GM12872 (cell line): ENCODE measurements around the gene SEMG1.

Experiments used
- TF ChIP-seq, protein P1 (sequence below): IDR thresholded peaks from 3 replicates; pipeline ENCODE4 v1.5.1; 2011; ENCODE audit warnings: low read depth, mild to moderate bottlenecking, low read length, moderate library complexity; ENCODE audit not compliant: insufficient read depth

Gene SEMG1

DNA sequence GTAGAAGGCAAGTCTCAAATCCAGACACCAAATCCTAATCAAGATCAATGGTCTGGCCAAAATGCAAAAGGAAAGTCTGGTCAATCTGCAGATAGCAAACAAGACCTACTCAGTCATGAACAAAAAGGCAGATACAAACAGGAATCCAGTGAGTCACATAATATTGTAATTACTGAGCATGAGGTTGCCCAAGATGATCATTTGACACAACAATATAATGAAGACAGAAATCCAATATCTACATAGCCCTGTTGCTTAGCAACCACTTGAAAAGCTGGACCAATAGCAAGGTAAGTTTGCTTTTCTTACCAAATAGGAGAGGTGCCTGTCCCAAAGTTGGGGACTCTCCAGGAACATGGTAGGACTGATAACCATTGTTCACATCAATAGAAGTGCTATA, 16.3 kb downstream of the SEMG1 start:
- TF ChIP-seq, protein P1, sequence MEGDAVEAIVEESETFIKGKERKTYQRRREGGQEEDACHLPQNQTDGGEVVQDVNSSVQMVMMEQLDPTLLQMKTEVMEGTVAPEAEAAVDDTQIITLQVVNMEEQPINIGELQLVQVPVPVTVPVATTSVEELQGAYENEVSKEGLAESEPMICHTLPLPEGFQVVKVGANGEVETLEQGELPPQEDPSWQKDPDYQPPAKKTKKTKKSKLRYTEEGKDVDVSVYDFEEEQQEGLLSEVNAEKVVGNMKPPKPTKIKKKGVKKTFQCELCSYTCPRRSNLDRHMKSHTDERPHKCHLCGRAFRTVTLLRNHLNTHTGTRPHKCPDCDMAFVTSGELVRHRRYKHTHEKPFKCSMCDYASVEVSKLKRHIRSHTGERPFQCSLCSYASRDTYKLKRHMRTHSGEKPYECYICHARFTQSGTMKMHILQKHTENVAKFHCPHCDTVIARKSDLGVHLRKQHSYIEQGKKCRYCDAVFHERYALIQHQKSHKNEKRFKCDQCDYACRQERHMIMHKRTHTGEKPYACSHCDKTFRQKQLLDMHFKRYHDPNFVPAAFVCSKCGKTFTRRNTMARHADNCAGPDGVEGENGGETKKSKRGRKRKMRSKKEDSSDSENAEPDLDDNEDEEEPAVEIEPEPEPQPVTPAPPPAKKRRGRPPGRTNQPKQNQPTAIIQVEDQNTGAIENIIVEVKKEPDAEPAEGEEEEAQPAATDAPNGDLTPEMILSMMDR, result no peak

DNA sequence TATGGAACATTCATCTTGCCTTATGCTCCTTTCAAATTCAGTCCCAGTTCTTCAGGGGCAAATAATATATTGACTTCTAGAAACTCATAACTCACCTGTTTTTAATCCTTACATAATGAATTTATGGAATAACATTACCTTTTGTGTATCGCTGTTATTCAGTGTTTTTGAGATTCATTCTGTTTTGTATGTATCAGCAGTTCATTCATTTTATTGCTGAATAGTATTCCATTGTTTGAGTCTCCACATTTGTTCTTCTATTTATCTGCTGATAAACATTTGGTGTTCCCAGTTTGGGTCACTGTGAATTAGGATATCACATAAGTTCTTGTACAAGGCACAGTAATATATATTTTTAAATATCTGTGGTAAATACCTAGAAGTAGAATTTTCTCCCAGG, 19.5 kb downstream of the SEMG1 start:
- TF ChIP-seq, protein P1, result no peak

DNA sequence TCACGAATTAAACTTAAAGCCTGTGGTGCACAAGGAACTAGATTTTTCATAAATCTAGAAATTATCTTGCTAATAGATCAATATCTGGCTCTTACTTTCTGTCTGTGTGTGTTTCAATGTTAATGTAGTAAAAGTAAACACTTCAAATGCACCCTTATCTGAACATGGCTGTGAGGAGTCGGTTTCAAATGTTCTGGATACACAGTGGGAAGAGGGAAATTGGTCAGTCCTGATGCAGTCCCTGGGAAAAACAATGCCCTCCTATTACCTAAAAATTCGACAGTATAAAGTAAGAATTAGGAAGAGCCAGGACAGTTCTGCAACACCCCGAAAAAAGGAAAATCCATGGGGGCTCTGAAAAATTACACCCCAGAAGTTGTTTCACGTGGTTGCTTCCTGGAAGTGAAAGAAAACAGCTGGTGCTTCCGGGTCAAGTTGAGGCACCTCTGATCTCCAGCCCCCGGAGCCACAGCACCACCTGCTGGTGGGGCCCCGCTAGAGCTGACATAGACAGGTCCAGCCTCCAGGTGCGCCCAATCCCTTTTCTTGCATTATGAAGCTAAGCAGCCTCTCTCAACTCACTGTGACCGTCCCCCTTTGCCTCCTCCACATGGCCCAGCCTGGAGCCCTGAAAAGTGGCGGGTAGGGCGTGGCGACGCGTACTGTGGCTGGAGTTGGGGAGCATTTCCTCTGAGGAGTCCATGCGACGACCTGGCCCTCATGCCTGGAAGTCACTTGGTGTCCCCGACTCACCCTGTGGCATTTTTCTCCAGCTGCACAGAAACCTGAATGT, 22.6 kb downstream of the SEMG1 start:
- TF ChIP-seq, protein P1, result peak; percentile 76

DNA sequence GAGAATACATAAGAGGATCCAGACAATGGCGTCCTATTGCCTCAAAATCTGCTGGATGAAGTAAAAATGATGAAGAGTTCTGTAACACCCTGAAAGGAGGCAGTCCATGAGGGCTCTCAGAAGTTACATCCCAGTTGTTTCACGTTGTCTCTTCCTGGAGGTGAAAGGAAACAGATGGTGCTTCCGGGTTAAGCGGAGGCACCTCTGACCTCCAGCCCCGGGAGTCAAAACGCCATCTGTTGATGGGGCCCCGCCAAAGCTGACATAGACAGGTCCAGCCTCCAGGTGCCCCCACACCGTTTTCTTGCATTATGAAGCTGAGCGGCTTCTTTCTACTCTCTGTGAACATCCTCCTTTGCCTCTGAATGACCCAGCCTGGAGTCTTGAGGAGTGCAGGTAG, 23.8 kb downstream of the SEMG1 start:
- TF ChIP-seq, protein P1, result no peak

DNA sequence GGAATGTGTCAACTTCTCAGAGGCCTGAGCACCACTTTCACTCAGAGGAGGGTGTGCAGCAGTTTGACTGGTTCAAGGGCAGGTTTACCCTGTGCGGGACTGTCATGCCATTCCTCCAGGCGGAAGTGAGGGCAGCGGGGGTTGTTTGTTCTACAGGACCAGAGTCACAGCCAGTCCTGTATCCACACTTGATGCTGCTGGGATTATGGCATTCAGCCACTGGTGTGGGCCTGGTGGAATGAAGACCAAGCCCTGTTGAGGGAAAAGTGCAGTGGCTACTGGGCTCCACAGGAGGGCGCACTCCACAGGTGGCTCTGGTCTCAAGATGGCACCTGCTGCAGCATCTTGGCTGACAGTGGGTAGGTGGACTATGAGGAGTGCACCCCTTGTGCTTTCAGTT, 29.2 kb downstream of the SEMG1 start:
- TF ChIP-seq, protein P1, result peak; percentile 72

DNA sequence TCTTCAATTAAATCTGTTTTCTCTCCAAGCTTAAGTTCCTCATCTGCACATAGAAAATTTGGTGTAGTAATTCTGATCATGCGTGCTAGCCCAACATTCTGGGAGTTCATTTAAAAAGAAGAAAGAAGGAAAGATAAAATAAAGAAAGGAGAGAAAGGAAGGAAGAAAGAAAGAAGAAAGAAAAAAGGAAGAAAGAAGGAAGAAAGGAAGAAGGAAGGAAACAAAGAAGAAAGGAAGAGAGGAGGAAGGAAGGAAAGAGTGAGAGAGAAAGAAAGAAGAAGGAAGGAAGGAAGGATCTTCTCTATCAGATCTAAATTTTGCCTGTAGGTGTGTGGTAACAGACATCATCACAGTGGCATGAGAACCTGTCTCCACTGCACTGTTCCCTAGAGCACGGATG, 31.3 kb downstream of the SEMG1 start:
- TF ChIP-seq, protein P1, result no peak

DNA sequence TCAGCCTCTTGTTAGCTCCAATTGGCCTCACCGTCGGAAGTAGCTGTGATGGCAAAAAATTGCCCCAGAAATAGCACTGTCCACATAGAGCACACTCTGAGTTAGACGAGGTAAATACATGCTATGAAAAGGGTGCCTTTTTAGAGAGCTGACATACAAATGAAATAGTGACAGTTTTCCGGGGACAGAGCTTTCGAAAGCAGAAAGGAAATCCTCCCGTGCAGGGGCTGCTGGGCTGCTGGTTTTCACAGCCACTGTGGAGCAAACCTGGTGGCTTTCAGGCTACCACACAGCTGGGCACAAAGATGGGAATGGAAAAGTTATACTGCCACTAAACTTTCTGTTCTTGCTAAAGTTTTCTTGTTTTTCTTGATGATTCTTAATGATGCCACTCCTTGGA, 39.3 kb downstream of the SEMG1 start:
- TF ChIP-seq, protein P1, result no peak

DNA sequence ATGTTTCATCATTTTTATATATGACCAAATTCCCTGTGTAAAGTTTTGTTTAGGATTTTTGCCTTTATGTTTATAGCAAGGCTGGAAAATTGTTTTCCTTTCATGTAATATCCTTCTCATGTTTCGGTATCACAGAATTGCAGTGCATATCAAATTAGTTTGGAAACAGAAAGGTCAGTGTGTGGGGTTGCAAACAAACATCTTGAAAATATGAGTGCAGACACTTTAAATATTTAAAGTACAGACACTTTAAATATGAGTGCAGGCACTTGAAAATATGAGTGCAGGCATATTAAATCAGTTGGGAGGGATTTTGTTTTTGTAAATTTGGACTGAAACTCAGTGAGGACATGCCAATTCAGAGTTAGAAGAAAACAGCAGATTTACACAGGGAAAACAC, 41.0 kb downstream of the SEMG1 start:
- TF ChIP-seq, protein P1, result no peak
